CD4-positive, CD25-positive, alpha-beta regulatory T cell (primary cell): ENCODE results near the gene RIMS1. TPM values are rescaled to one million over a fixed set of nuclear protein-coding genes. Genes with fewer than 3 reads are reported as not detected.

Source experiments
- ATAC-seq, 2 donors: fragments of 150-1000 bp; cut with Tn5 transposase; one replicate each; pipeline ENCODE4 v1.10.0; 2021; ENCODE audit warnings: low read depth in 2 of 2, moderate number of reproducible peaks in 2 of 2, moderate library complexity in 1 of 2
- DNase-seq, 3 donors: peaks; one replicate each; pipeline versions ENCODE4 v3.0.0 to v3.0.0-alpha.2; 2012 to 2022; ENCODE audit warnings: mixed read lengths in 1 of 3
- H3K27ac ChIP-seq: one replicate; pipeline ENCODE4 v1.7.0; 2013; ENCODE audit warnings: mild to moderate bottlenecking, low read length; ENCODE audit not compliant: insufficient read depth, poor library complexity, severe bottlenecking
- H3K27me3 ChIP-seq: one replicate; pipeline ENCODE4 v1.7.0; 2013; ENCODE audit warnings: low read length; ENCODE audit not compliant: control insufficient read depth, insufficient read depth
- H3K36me3 ChIP-seq: one replicate; pipeline ENCODE4 v1.7.0; 2013; ENCODE audit warnings: mild to moderate bottlenecking, low read length, moderate library complexity; ENCODE audit not compliant: control insufficient read depth, insufficient read depth
- H3K4me1 ChIP-seq: 2 replicates; pipeline ENCODE4 v1.7.0; 2013; ENCODE audit warnings: mild to moderate bottlenecking, low read length; ENCODE audit not compliant: insufficient read depth, control insufficient read depth, poor library complexity, severe bottlenecking
- H3K4me3 ChIP-seq: one replicate; pipeline ENCODE4 v1.7.0; 2013; ENCODE audit warnings: low read depth, mild to moderate bottlenecking, low read length, moderate library complexity
- H3K9me3 ChIP-seq, 2 experiments: 1 replicate in 1 of 2; 2 replicates in 1 of 2; pipeline ENCODE4 v1.7.0; 2013; ENCODE audit warnings: low read length in 2 of 2, mild to moderate bottlenecking in 1 of 2, moderate library complexity in 1 of 2; ENCODE audit not compliant: control insufficient read depth in 2 of 2
- H3K27ac Mint-ChIP-seq, 3 donors: one replicate each; pipeline ENCODE4 v1.8.0; 2020 to 2022; ENCODE audit warnings: mild to moderate bottlenecking in 3 of 3, mixed read lengths in 3 of 3, moderate library complexity in 2 of 3
- H3K27me3 Mint-ChIP-seq: one replicate; pipeline ENCODE4 v1.8.0; 2022; ENCODE audit warnings: mild to moderate bottlenecking, mixed read lengths
- H3K36me3 Mint-ChIP-seq: one replicate; pipeline ENCODE4 v1.8.0; 2020; ENCODE audit warnings: mixed read lengths
- H3K4me1 Mint-ChIP-seq, 4 donors: one replicate each; pipeline ENCODE4 v1.8.0; 2020 to 2022; ENCODE audit warnings: mixed read lengths in 4 of 4, mild to moderate bottlenecking in 1 of 4
- H3K4me3 Mint-ChIP-seq, 4 donors: one replicate each; pipeline ENCODE4 v1.8.0; 2020 to 2022; ENCODE audit warnings: mild to moderate bottlenecking in 4 of 4, mixed read lengths in 4 of 4, moderate library complexity in 3 of 4
- H3K9me3 Mint-ChIP-seq, 7 donors: one replicate each; pipeline ENCODE4 v1.8.0; 2020 to 2022; ENCODE audit warnings: mixed read lengths in 7 of 7, mild to moderate bottlenecking in 3 of 7, moderate library complexity in 2 of 7
- polyA plus RNA-seq, 4 donors: library from polyadenylated mRNA; unstranded; fragments of 300-500 nt; fragmentation: Illumina TruSeq; gene quantifications; one replicate each; pipeline ENCODE4 v1.2.3, GENCODE V29; 2021
- total RNA-seq: library from RNA; stranded (reverse); gene quantifications from one replicate; pipeline ENCODE4 v1.2.3, GENCODE V29; 2022

The RIMS1 gene
- total and polyA plus RNA-seq, 5 donors from 2014 or later: not detected

DNA sequence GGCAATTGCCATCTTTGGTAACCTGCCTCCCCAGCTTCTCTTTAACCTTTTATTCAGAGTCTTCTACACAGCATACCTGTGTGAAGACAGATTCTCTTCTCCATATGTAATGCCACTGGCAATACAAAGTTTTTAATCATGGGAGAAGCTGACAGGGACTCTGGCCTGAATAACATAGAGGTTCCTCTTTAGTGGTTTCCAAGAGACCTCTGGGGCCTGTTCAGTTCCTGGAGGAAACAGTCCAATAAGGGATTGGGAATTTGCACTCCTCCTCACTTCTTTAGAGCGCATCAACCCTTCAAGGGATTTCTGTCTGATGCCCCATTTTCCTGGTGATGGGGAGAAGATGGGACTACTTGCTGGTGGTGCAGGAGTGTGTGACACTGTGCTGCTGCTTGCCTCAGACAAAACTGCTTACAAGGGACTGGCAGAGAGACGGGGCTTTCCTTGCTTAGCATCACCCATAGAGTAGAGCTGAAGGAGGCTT lies 1.4 kb downstream of the RIMS1 start:
- peaks cover 0 to 11% (median 2%) of the 10 kb centered on the region in 7 donors for H3K9me3 Mint-ChIP-seq
- H3K9me3 ChIP-seq: no peaks in the 10 kb centered on the region
- H3K4me1 Mint-ChIP-seq: peaks cover 0 to 2% (median 0%) of the 10 kb centered on the region in 4 donors
- no peaks in the 10 kb centered on the region for H3K36me3 Mint-ChIP-seq
- H3K4me3 ChIP-seq: no peak overlapping the region
- DNase-seq (no peak), ATAC-seq (no peak)
- peaks cover 19% of the 10 kb centered on the region for H3K27me3 Mint-ChIP-seq
- H3K27ac Mint-ChIP-seq: no peak overlapping the region
- no peak overlapping the region for H3K27ac ChIP-seq
- no peak overlapping the region for H3K4me3 Mint-ChIP-seq
- no peaks in the 10 kb centered on the region for H3K36me3 ChIP-seq
- no peaks in the 10 kb centered on the region for H3K4me1 ChIP-seq
- H3K27me3 ChIP-seq: peaks cover 3% of the 10 kb centered on the region

DNA sequence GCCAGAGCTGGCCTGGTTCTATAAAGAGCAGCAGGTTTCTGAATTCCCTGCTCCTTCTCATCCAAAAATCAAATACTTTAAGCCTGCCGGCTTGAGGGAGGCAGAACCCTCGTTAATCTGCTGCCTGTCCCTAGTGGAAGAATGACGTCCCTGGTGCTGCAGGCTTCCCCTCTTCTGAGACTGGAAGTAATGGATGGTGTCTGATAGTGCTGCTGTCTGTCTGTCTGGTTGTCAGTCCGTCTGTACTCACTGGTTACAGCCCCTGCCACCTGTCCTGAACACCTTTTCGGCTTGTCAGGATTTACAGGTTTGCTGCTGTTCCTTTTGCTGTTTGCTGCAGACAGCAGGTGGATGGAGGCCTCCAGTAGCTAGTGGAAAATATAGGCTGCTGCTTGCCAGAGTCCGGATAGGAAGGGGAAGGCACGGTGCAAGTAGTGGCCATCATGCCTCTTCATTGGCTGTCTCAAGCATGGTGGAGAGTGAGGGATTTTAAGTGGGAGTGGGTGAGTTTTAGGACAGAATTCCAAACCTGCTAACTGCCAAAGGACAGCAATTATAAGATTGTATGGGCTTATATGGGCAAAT lies 2.5 kb downstream of the RIMS1 start:
- H3K9me3 Mint-ChIP-seq: peaks cover 0 to 11% (median 4%) of the 10 kb centered on the region in 7 donors

DNA sequence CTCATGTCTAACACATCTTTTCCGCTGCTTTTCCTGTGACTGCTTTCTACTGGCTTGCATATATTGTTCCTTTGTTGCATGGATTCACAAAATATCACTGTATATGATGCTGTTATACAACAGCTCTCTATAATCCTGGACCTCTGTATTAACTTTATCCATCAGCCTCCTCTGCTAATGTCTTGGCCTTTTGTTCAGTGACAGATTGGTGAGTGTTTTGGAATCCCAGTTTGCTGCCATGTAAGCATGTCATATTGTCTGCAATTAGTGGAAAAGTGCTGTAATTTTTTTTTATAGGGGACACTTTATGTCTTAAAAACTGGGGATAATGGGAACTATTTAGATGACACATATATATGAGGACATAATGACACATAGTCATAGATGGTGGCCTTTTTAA lies 3.0 kb downstream of the RIMS1 start:
- H3K9me3 Mint-ChIP-seq: peaks cover 0 to 10% (median 4%) of the 10 kb centered on the region in 7 donors
- H3K9me3 ChIP-seq: no peaks in the 10 kb centered on the region
- H3K4me3 ChIP-seq: no peak overlapping the region
- ATAC-seq (no peak), DNase-seq (no peak)
- peaks cover 3% of the 10 kb centered on the region for H3K27me3 ChIP-seq
- H3K4me1 Mint-ChIP-seq: peaks cover 0 to 2% (median 0%) of the 10 kb centered on the region in 4 donors
- no peak overlapping the region for H3K27ac Mint-ChIP-seq
- H3K27ac ChIP-seq: no peak overlapping the region
- no peaks in the 10 kb centered on the region for H3K36me3 Mint-ChIP-seq
- H3K4me3 Mint-ChIP-seq: no peak overlapping the region
- no peaks in the 10 kb centered on the region for H3K4me1 ChIP-seq
- peaks cover 19% of the 10 kb centered on the region for H3K27me3 Mint-ChIP-seq
- H3K36me3 ChIP-seq: no peaks in the 10 kb centered on the region

More for the DNA sequence above, 2.5 kb downstream of the RIMS1 start:
- peaks cover 3% of the 10 kb centered on the region for H3K27me3 ChIP-seq
- H3K4me1 ChIP-seq: no peaks in the 10 kb centered on the region
- H3K9me3 ChIP-seq: no peaks in the 10 kb centered on the region
- no peak overlapping the region for H3K4me3 ChIP-seq
- Mint-ChIP-seq H3K27ac (no peak overlapping the region), H3K36me3 (no peaks in the 10 kb centered on the region), H3K4me1 (peaks cover 0 to 2% (median 0%) of the 10 kb centered on the region in 4 donors), H3K4me3 (no peak overlapping the region), H3K27me3 (peaks cover 19% of the 10 kb centered on the region)
- H3K27ac ChIP-seq: no peak overlapping the region
- no peak for DNase-seq
- ATAC-seq: no peak
- no peaks in the 10 kb centered on the region for H3K36me3 ChIP-seq

DNA sequence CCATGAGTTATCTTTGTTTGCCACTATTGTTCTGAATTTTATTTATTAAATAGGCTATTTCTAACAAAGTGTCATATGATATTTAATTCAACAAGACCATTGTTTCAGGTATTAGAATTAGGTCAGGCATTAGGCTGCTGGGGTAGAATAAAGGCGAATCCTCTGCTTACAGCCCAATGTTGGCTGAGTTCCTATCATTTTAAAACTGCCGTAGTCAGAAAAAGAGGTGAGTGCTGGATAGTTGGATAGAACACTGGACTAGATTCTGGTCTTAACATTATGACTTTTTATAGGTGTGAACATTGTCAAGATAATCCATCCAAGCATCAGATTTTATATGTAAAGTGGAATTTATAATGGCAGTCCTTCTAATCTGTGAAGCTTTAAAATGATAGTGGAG lies 6.3 kb downstream of the RIMS1 start:
- H3K36me3 Mint-ChIP-seq: no peaks in the 10 kb centered on the region
- ATAC-seq: no peak

DNA sequence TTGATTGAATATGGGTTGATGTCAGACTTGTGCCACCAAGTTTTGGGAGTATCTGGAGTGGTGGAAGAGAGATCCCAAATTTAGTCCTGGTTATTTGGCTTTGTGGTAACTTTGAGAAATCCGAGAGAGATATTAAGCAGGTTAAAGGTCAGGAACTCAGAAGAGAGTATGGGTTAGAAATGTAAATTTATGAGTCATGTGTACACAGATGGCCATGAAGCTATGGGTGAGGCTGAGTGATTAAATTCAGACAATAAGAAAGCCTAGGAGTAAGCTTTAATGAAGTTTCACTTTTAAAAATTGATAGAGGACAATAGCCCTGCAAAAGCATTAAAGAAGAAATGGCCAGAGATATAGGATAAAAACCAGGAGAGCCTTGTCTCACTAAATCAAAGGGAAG lies 14.3 kb downstream of the RIMS1 start:
- H3K4me3 ChIP-seq: no peak overlapping the region
- Mint-ChIP-seq H3K27me3 (no peaks in the 10 kb centered on the region), H3K4me3 (no peak overlapping the region), H3K9me3 (peaks cover 0 to 3% (median 0%) of the 10 kb centered on the region in 7 donors), H3K27ac (no peak overlapping the region), H3K36me3 (no peaks in the 10 kb centered on the region), H3K4me1 (no peaks in the 10 kb centered on the region)
- no peaks in the 10 kb centered on the region for H3K4me1 ChIP-seq
- ATAC-seq: no peak
- H3K27ac ChIP-seq: no peak overlapping the region
- H3K9me3 ChIP-seq: no peaks in the 10 kb centered on the region
- H3K27me3 ChIP-seq: no peaks in the 10 kb centered on the region
- DNase-seq: no peak
- H3K36me3 ChIP-seq: no peaks in the 10 kb centered on the region

More for the DNA sequence above, 6.3 kb downstream of the RIMS1 start:
- Histone ChIP-seq H3K4me1 (no peaks in the 10 kb centered on the region), H3K9me3 (no peaks in the 10 kb centered on the region), H3K27ac (no peak overlapping the region), H3K36me3 (no peaks in the 10 kb centered on the region), H3K27me3 (no peaks in the 10 kb centered on the region), H3K4me3 (no peak overlapping the region)
- no peak for DNase-seq
- peaks cover 6% of the 10 kb centered on the region for H3K27me3 Mint-ChIP-seq
- peaks cover 0 to 6% (median 0%) of the 10 kb centered on the region in 7 donors for H3K9me3 Mint-ChIP-seq
- no peak overlapping the region for H3K27ac Mint-ChIP-seq
- H3K4me1 Mint-ChIP-seq: no peaks in the 10 kb centered on the region
- H3K4me3 Mint-ChIP-seq: no peak overlapping the region

DNA sequence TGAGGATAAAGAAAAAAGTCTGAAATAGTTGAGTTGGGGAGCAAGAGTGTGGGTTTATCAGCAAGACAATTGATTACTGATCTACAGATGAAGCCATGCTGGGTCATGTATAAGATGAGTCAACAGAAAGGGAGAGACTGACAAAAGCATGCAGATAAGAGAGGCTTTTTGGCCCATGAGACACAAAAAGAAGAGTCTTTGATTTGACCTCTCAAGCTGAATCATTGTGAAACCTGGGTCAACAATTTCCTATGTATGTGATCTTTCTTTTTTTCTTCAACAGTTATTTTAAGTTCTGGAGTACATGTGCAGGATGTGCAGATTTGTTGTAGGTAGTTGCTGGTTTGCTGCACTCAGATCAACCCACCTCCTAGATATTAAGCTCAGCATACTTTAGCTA lies 15.9 kb downstream of the RIMS1 start:
- Mint-ChIP-seq H3K4me1 (no peaks in the 10 kb centered on the region), H3K4me3 (no peak overlapping the region), H3K9me3 (peaks cover 0 to 3% (median 0%) of the 10 kb centered on the region in 7 donors), H3K27ac (no peak overlapping the region), H3K36me3 (no peaks in the 10 kb centered on the region), H3K27me3 (no peaks in the 10 kb centered on the region)
- Histone ChIP-seq H3K4me1 (no peaks in the 10 kb centered on the region), H3K27ac (no peak overlapping the region), H3K4me3 (no peak overlapping the region), H3K36me3 (no peaks in the 10 kb centered on the region), H3K9me3 (no peaks in the 10 kb centered on the region), H3K27me3 (no peaks in the 10 kb centered on the region)
- ATAC-seq (no peak), DNase-seq (no peak)

DNA sequence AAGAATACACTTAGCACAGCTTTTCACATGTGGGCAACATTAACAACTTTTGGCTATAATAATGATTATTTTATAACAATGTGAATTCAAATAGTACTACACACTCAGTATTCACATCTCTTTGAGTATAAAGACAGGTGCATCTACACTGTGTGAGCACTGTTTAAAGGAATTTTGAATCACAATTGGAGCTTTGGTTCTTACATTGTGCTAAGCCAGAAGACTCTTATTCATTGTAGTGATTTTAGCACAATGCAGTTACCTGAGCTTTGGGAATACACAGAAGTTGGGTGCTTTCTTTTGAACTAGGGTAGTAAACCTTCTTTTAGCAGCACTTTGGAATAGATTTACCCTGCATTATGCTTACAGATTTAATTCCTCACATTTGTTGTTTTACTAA lies 20.5 kb downstream of the RIMS1 start:
- DNase-seq: no peak

DNA sequence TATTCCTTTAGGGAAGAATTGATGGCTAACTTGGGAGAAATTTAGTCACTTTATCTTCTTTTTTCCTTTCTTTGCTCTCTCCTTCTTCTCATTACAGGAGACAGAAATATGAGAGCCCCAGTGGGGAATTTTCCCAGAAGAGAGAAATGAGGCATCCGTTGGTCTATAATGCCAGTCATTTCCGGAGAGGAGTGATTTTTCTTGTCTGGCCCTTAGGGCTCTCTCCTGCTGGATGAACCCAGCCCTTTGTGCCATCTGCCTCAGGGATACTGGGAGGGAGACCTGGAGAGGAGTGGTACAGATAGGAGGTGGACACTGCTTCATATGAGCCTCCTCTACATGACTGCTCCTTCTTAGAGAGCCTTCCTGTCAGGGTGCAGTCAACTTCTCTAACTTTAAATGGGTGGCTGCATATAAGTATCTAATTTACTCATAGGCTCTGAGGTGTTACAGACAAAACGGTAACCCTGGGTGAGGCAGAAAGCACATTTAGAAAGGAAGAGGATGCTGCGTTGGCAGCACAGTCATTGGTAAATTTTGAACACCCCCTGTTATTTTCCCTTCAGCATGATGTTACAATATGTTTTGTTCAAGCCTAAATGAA lies 21.9 kb downstream of the RIMS1 start:
- H3K4me3 Mint-ChIP-seq: no peak overlapping the region
- no peak for ATAC-seq

More for the DNA sequence above, 20.5 kb downstream of the RIMS1 start:
- no peak overlapping the region for H3K27ac Mint-ChIP-seq
- no peaks in the 10 kb centered on the region for H3K36me3 Mint-ChIP-seq
- peaks cover 0 to 3% (median 0%) of the 10 kb centered on the region in 7 donors for H3K9me3 Mint-ChIP-seq
- Histone ChIP-seq H3K9me3 (no peaks in the 10 kb centered on the region), H3K27me3 (no peaks in the 10 kb centered on the region), H3K27ac (no peak overlapping the region), H3K36me3 (no peaks in the 10 kb centered on the region), H3K4me1 (no peaks in the 10 kb centered on the region), H3K4me3 (no peak overlapping the region)
- ATAC-seq: no peak
- H3K27me3 Mint-ChIP-seq: no peaks in the 10 kb centered on the region
- no peak overlapping the region for H3K4me3 Mint-ChIP-seq
- no peaks in the 10 kb centered on the region for H3K4me1 Mint-ChIP-seq

More for the DNA sequence above, 21.9 kb downstream of the RIMS1 start:
- no peak overlapping the region for H3K27ac Mint-ChIP-seq
- H3K36me3 Mint-ChIP-seq: no peaks in the 10 kb centered on the region
- Histone ChIP-seq H3K27ac (no peak overlapping the region), H3K27me3 (no peaks in the 10 kb centered on the region), H3K9me3 (no peaks in the 10 kb centered on the region), H3K4me3 (no peak overlapping the region), H3K36me3 (no peaks in the 10 kb centered on the region), H3K4me1 (no peaks in the 10 kb centered on the region)
- no peak for DNase-seq
- H3K27me3 Mint-ChIP-seq: no peaks in the 10 kb centered on the region
- no peaks in the 10 kb centered on the region for H3K9me3 Mint-ChIP-seq
- H3K4me1 Mint-ChIP-seq: no peaks in the 10 kb centered on the region
